Measurements from ENCODE around the gene FPGT.

- TF ChIP-seq CTCF (IDR thresholded peaks at IDR 0.05; ENCODE audit: insufficient read depth, low read depth, low read length) (no peak), EZH2 (IDR thresholded peaks at IDR 0.05; ENCODE audit: insufficient read depth, low read length) (no peak)
Observed at GRCh38 chr1:74245168-74245772, 47.2 kb downstream of the FPGT start.

Data from astrocyte (in vitro differentiated cells and primary cell).